ENCODE results near the gene CCS.
"Not testable (repeated sequence)": the region's sequence is repeated elsewhere in the genome, so short reads cannot be mapped to it uniquely, and the experiment has no call there.

CCS gene

GRCh38 chr11:66591175-66591574 lies 1.8 kb upstream of the CCS start:
- DNase-seq (ENCODE audit: low read depth) = no peak

DNA sequence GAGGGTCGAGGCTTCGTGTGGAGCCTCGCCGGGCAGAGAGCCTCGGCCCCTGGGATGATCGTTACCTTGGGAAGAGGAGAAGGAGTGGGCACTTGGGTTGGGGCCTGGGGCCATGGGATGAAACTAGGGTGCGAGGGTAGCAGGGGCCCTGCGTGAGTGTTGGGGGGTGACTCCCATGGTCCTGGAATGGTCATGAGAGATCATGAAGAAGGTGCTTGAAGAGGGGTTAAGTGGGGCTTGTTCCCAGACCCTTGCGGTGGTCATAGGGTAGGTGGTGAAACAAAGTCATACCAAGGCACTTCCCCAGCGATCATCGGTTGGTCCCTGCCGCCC lies 284 bp downstream of the CCS start:
- DNase-seq (ENCODE audit: low read depth) = no peak

- no peak for DNase-seq (ENCODE audit: low read depth)
Measured at GRCh38 chr11:66593650-66594049, 665 bp downstream of the CCS start.

DNA sequence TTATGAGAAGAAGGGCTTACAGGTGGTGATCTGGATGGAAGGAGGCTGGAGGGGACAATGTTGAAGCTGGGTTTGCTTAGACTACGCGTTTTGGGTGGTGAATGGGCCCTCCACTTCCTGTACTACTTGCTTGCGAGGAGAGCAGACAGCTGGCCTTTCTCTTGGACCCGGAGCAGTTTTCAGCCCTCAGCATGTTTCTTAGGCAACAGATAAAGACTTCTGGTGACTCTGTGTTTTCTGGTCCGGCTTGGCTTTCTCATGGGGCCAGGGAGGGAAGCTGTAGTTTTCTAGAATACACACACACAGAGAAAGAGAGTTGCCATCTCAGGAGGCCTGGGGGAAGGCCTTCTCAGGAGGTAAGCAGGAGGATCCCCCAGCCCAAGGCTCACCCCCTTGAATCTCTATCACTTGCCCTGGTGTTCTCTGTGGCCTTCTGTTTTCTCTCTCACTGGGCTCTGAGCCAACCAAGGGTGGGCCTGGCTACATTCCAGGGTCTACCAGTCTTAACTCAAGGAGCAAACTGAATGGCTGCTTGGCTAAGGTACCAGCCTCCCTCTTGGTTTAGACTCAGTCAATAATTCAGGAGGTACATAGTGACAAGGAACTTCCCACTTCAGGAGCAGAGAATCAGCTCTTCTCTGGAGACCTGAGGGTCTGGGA lies 2.4 kb downstream of the CCS start:
- peak; percentile 84 for DNase-seq (ENCODE audit: low read depth)

GRCh38 chr11:66598993-66599392 lies 6.0 kb downstream of the CCS start:
- DNase-seq (ENCODE audit: low read depth) = no peak

DNA sequence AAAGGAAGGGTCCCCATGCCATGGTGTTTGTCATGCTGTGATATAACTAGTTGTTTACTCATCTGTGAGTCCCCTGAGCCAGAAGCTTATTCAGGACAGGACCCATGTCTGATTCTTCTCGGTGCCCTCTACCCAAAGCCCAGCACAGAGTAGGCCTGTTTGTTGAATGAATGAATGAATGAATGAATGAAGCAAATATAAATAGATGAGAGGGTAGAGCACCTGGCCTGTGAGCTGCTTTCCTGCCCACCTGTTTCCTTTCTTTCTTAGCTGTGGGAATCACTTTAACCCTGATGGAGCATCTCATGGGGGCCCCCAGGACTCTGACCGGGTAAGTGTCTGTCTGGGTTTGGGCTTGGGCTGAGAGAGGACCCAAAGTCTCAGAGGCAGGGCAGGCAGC lies 7.2 kb downstream of the CCS start:
- no peak for DNase-seq (ENCODE audit: low read depth)

DNA sequence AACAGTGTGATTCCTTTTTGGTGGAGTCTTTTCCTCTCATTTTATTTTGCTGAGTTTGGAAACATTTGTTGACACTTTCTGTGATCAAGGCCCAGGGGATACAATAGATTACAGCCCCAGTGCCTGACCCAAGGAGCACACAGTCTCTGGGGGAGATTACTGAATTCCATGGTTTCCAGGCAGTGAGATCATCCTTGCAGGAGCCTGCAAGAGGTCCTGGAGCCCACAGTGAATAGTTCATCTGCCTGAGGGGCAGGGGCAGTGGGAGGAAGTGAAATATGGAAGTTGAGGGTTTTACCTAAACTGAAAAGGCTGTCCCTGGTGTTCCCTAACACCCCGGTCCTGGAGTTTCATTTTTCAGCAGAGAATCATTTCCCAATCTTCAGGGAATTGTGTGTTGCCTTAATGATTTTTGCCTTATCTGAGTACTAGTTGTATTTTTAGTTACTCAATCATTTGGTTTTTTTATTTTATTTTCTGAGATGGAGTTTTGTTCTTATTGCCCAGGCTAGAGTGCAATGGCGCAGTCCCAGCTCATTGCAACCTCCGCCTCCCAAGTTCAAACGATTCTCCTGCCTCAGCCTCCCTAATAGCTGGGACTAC lies 7.7 kb downstream of the CCS start:
- peak; percentile 54 for DNase-seq (ENCODE audit: low read depth)

DNA sequence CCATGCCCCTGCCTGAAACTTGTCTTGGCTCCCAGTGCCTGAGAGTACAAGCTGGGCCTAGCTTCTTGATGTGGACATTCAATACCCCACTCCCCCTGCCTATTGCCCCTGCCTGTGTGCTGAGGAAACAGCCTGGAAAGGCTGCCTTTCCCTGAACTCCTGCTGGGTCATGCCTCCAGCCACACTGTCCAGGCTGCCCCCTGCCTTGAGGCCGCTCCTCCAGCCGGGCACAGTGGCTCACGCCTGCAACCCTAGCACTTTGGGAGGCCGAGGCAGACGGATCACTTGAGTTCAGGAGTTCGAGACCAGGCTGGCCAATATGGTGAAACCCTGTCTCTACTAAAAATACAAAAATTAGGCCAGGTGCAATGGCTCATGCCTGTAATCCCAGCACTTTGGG lies 10.1 kb downstream of the CCS start:
- no peak for DNase-seq (ENCODE audit: low read depth)

DNA sequence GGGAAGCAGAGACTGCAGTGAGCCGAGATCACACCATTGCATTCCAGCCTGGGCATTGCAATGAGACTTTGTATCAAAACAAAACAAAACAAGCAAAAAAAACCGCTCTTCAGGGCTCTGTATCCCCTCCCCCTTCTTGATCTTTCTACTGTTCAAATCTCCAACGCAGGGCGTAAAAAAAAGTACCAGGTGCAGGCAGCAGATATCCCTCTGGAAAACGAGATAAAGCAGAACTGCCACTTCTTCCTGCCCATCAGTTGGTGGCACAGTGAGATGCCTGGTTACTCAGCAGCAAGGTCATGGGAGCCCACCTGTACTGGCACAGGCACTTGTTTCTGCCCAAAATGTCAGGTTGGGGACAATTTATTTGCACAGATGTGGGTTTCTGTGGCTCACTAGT lies 11.2 kb downstream of the CCS start:
- DNase-seq (ENCODE audit: low read depth) = no peak

DNA sequence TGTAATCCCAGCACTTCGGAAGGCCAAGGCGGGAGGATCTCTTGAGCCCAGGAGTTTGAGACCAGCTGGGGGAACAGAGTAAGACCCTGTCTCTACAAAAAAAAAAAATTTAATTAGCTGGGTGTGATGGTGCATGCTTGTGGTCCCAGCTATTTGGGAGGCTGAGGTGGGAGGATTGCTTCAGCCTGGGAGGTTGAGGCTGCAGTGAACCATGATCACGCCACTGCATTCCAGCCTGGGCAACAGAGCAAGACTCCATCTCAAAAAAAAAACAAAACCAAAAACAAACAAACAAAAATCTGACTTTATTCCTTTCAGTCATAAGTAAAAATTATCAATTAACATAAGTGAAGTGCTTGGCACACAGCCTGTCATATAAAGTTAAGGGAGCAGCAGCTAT lies 13.6 kb downstream of the CCS start:
- DNase-seq (ENCODE audit: low read depth) = not testable (repeated sequence)

GRCh38 chr11:66607126-66607834 lies 14.3 kb downstream of the CCS start:
- DNase-seq (ENCODE audit: low read depth) = peak; percentile 88

GRCh38 chr11:66609721-66610617 lies 17.0 kb downstream of the CCS start:
- DNase-seq (ENCODE audit: low read depth) = no peak

- no peak for DNase-seq (ENCODE audit: low read depth)
Measured at GRCh38 chr11:66612458-66612857, 19.5 kb downstream of the CCS start.

DNA sequence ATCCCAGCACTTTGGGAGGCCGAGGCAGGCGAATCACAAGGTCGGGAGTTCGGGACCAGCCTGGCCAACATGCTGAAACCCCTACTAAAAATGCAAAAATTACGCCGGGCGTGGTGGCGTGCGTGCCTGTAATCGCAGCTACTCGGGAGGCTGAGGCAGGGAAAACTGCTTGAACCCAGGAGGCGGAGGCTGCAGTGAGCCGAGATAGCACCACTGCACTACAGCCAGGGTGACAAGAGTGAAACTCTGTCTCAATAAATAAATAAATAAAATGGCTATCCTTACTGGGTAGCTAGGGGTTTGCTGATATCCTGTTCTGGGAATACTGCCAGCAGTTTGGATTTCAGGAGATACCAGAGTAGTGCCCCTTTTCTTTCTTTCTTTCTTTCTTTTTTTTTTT lies 21.1 kb downstream of the CCS start:
- DNase-seq (ENCODE audit: low read depth) = no peak

DNA sequence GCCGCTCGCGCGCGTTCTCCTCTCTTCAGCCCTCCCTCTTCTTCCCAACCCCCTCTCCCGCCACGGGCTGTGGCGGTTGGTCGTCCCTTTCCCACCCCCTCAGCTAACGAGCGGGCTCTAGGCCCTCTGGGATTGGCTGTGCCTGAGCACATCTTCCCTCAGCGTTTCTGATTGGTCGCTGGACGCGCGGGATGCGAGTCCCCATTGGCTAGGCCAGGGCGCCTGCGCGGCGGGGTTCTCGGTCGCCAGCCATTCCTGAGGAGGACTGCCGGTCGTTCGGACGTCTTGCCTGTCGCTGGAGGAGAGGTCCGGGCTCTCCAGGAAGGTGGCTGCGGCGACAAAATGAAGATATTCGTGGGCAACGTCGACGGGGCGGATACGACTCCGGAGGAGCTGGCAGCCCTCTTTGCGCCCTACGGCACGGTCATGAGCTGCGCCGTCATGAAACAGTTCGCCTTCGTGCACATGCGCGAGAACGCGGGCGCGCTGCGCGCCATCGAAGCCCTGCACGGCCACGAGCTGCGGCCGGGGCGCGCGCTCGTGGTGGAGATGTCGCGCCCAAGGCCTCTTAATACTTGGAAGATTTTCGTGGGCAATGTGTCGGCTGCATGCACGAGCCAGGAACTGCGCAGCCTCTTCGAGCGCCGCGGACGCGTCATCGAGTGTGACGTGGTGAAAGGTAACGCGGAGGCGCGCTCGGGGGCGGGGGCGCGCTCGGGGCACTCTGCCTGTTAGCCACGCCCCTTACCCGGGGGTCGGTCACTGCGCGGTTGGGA lies 23.6 kb downstream of the CCS start, which contains the start of gene RBM14:
Gene RBM14 (plus strand): TSS at position 252 of the 776 bp plus-strand sequence. CDS start 91 bp downstream, at position 343.
- peak; percentile 99 for DNase-seq (ENCODE audit: low read depth)

DNA sequence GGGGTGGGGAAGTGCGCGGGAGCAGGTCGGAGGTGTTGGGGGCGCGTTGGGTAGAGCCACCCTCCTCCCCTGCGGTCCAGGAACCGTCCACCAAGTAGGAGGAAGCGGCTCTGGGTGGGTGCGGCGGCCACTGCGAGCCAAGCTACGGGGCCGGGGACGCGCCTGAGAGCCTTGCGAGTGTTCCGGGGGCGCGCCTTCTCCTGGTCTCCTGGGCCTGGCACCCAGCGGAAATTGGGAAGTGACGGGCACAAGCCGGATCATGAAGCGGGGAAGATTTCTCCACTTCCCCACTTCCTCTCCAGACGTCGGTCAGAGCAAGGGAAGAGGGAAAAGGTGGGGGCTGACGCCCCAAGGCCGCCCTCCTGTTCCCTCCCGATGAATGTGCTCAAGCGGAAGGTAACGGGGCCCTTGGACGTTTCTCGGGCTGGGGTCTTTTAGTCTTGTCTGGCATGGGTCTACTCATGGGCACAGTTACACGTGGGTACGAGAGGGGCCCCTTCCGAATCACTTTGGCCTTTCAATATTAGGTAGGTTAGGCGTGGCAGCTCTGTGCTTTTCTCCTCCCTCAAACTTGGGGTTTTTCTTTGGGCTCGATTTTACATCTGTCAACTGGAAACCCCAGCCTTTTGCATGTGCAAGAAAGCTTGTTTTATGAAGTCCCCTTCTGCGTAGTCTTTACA lies 24.3 kb downstream of the CCS start:
- peak; percentile 41 for DNase-seq (ENCODE audit: low read depth)

- DNase-seq (ENCODE audit: low read depth) = peak; percentile 98
Measured at GRCh38 chr11:66619080-66619554, 26.1 kb downstream of the CCS start.

DNA sequence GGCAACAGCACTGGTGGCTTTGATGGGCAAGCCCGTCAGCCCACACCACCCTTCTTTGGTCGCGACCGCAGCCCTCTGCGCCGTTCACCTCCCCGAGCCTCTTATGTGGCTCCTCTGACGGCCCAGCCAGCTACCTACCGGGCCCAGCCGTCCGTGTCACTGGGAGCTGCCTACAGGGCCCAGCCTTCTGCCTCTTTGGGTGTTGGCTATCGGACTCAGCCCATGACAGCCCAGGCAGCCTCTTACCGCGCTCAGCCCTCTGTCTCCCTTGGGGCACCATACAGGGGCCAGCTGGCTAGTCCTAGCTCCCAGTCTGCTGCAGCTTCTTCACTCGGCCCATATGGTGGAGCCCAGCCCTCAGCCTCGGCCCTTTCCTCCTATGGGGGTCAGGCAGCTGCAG lies 31.5 kb downstream of the CCS start:
- no peak for DNase-seq (ENCODE audit: low read depth)

DNA sequence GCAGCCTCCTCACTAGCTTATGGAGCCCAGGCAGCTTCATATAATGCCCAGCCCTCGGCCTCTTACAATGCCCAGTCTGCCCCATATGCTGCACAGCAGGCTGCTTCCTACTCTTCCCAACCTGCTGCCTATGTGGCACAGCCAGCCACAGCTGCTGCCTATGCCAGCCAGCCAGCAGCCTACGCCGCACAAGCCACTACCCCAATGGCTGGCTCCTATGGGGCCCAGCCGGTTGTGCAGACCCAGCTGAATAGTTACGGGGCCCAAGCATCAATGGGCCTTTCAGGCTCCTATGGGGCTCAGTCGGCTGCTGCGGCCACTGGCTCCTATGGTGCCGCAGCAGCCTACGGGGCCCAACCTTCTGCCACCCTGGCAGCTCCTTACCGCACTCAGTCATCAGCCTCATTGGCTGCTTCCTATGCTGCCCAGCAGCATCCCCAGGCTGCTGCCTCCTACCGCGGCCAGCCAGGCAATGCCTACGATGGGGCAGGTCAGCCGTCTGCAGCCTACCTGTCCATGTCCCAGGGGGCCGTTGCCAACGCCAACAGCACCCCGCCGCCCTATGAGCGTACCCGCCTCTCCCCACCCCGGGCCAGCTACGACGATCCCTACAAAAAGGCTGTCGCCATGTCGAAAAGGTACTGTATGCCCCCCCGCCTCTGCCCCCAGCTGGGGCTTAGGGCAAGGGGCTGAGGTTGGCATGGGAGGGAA lies 32.2 kb downstream of the CCS start:
- DNase-seq (ENCODE audit: low read depth) = no peak

DNA sequence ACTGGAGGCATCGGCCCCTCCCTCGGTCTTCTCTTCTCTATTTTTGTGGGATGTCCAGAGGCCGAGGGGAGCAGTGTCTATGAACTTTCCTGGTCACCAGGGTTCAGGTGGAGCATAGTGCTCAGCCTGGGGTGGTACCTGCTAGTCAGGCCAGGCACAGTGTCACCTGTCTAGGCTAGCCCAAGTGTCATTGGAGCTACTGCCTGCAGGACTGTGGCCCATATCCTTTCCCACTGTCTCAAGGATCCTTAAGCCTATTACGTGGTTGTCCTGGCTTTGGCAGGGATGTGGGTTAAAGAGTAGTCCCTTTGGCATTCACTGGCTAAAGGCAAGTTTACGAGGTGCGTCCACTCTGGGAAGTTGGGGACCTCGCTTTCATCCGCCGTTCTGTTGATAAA lies 32.8 kb downstream of the CCS start:
- DNase-seq (ENCODE audit: low read depth) = no peak

Data from amniotic epithelial cell (primary cell).